ENCODE measurements around the gene RGS14.

The RGS14 gene

GRCh38 chr5:177357459-177358351, at the start of gene RGS14:
TSS of gene RGS14 (plus strand) at chr5:177357924. CDS start at chr5:177358025, 101 bp downstream.
- peak; percentile 40 to 41 for DNase-seq

- DNase-seq = no peak
These were observed 49.0 kb upstream of the RGS14 start for GRCh38 chr5:177308740-177309139.

- DNase-seq = peak; percentile 70 to 79
These were observed 48.2 kb upstream of the RGS14 start for GRCh38 chr5:177309351-177310191.

GRCh38 chr5:177310332-177310731, 47.4 kb upstream of the RGS14 start:
- DNase-seq = no peak

GRCh38 chr5:177310757-177311391, 46.9 kb upstream of the RGS14 start:
- no peak for DNase-seq

GRCh38 chr5:177311392-177311722, 46.4 kb upstream of the RGS14 start:
- no peak for DNase-seq

GRCh38 chr5:177311723-177312648, 45.7 kb upstream of the RGS14 start, which contains the start of gene MXD3:
TSS of gene MXD3 (minus strand) at chr5:177311898. CDS start at chr5:177311830, 68 bp downstream.
- DNase-seq = peak; percentile 94 to 95

- no peak for DNase-seq
These were observed 45.0 kb upstream of the RGS14 start for GRCh38 chr5:177312649-177313181.

GRCh38 chr5:177313561-177314259, 44.0 kb upstream of the RGS14 start:
- no peak for DNase-seq

GRCh38 chr5:177314376-177315342, 43.1 kb upstream of the RGS14 start:
- no peak for DNase-seq

GRCh38 chr5:177315411-177315810, 42.3 kb upstream of the RGS14 start:
- DNase-seq = no peak

- no peak for DNase-seq
These were observed 41.7 kb upstream of the RGS14 start for GRCh38 chr5:177316005-177316404.

- peak; percentile 73 to 76 for DNase-seq
These were observed 39.8 kb upstream of the RGS14 start for GRCh38 chr5:177317959-177318377.

- no peak for DNase-seq
These were observed 37.7 kb upstream of the RGS14 start for GRCh38 chr5:177319913-177320588.

- no peak for DNase-seq
These were observed 36.8 kb upstream of the RGS14 start for GRCh38 chr5:177320879-177321278.

GRCh38 chr5:177325868-177326381, 31.8 kb upstream of the RGS14 start:
- DNase-seq = no peak

- no peak for DNase-seq
These were observed 29.9 kb upstream of the RGS14 start for GRCh38 chr5:177327539-177328522.
